Measurements from ENCODE around the gene ADORA1. TPM values are rescaled to one million over a fixed set of nuclear protein-coding genes. Genes with fewer than 3 reads are reported as not detected.

Gene ADORA1
- total RNA-seq, 2 experiments from 2014 or later, result not detected

DNA sequence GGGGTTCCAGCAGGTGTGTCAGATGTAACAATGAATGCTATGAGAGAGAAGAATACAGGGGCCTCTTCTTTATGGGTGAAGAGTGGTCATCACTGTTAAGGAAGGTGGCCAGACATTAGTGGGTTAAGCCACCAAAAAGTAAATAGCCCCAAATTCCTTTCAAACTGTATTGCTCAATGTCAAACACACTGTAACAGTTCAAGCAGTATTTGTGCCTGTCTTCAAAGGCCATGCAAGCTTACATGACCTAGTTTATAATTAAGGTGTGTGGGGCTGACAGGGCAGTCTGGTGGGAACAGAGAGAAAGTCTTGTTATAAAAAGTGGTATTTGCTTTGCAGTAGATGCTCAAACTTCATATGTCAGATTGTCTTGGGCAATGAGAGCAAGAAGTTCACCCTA, 83.5 kb downstream of the ADORA1 start:
- no peaks in the 10 kb centered on the region for H3K9me3 Mint-ChIP-seq
- ATAC-seq (no peak), DNase-seq (no peak)
- intact Hi-C loops (cut with micrococcal nuclease), result no loop called here
- H3K4me3 Mint-ChIP-seq, result no peak overlapping the region
- TF ChIP-seq, protein P1, sequence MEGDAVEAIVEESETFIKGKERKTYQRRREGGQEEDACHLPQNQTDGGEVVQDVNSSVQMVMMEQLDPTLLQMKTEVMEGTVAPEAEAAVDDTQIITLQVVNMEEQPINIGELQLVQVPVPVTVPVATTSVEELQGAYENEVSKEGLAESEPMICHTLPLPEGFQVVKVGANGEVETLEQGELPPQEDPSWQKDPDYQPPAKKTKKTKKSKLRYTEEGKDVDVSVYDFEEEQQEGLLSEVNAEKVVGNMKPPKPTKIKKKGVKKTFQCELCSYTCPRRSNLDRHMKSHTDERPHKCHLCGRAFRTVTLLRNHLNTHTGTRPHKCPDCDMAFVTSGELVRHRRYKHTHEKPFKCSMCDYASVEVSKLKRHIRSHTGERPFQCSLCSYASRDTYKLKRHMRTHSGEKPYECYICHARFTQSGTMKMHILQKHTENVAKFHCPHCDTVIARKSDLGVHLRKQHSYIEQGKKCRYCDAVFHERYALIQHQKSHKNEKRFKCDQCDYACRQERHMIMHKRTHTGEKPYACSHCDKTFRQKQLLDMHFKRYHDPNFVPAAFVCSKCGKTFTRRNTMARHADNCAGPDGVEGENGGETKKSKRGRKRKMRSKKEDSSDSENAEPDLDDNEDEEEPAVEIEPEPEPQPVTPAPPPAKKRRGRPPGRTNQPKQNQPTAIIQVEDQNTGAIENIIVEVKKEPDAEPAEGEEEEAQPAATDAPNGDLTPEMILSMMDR (IDR thresholded peaks at IDR 0.05), result no peak
- no peak overlapping the region for H3K27ac Mint-ChIP-seq
- H3K4me1 Mint-ChIP-seq (ENCODE audit: low read depth), result no peaks in the 10 kb centered on the region
- no peaks in the 10 kb centered on the region for H3K27me3 Mint-ChIP-seq
- POLR2A ChIA-PET, result interaction anchor here (0.6 kb wide), 1 partner anchor 400 kb away, joined by 3 read pairs; the partner anchor contains the start of gene PCAT6
- CTCF ChIA-PET, result interaction anchor here (1.0 kb wide), 1 partner anchor 171 kb away, joined by 3 read pairs; no protein-coding TSS in a partner anchor
- no peaks in the 10 kb centered on the region for H3K36me3 Mint-ChIP-seq (ENCODE audit: low read depth)

DNA sequence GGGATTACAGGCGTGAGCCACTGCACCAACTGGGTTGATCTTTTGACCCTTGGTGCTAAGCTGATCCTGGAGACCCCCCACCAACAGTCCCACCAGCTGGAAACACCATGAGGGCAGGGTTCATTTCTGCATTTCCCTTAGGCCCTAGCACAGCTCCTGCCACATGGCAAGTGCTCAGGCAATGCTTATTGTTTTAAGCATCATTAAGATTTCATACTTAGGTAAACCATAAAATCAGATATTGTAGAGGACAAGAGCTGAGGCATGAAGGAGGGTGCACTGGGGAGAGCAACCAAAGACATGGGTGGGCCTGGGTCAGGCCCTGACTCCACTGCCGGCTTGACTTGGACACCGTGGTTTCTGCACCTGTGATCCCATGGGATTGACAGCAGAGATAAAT, 84.3 kb downstream of the ADORA1 start:
- Mint-ChIP-seq H3K27ac (no peak overlapping the region), H3K27me3 (no peaks in the 10 kb centered on the region), H3K4me1 (ENCODE audit: low read depth) (no peaks in the 10 kb centered on the region), H3K36me3 (ENCODE audit: low read depth) (no peaks in the 10 kb centered on the region), H3K4me3 (no peak overlapping the region), H3K9me3 (no peaks in the 10 kb centered on the region)
- DNase-seq, result no peak
- ChIA-PET POLR2A (no interaction called here), CTCF (interaction anchor here (1.1 to 1.2 kb wide), 2 partner anchors 12 to 57 kb away, joined by 3 read pairs; no protein-coding TSS in a partner anchor)
- TF ChIP-seq, protein P1 (IDR thresholded peaks at IDR 0.05), result no peak
- intact Hi-C loops (cut with micrococcal nuclease), result no loop called here
- no peak for ATAC-seq

GRCh38 chr1:203213126-203213525, 85.6 kb downstream of the ADORA1 start:
- Mint-ChIP-seq H3K36me3 (ENCODE audit: low read depth) (no peaks in the 10 kb centered on the region), H3K4me1 (ENCODE audit: low read depth) (no peaks in the 10 kb centered on the region), H3K9me3 (no peaks in the 10 kb centered on the region), H3K27ac (no peak overlapping the region), H3K27me3 (no peaks in the 10 kb centered on the region), H3K4me3 (no peak overlapping the region)
- ChIA-PET CTCF (interaction anchor here (0.8 kb wide), 1 partner anchor 174 kb away, joined by 5 read pairs; no protein-coding TSS in a partner anchor), POLR2A (no interaction called here)
- DNase-seq (no peak), ATAC-seq (no peak)
- intact Hi-C loops (cut with micrococcal nuclease), result no loop called here
- TF ChIP-seq, protein P1 (IDR thresholded peaks at IDR 0.05), result no peak

- intact Hi-C loops (cut with micrococcal nuclease), result loop anchor here (5.0 kb wide), 1 partner anchor 98 kb away; no protein-coding TSS in a partner anchor
- POLR2A ChIA-PET, result interaction anchor here (1.5 kb wide), 1 partner anchor 17 kb away, joined by 5 read pairs; no protein-coding TSS in a partner anchor
- no peak for ATAC-seq
- Mint-ChIP-seq H3K4me1 (ENCODE audit: low read depth) (no peaks in the 10 kb centered on the region), H3K4me3 (no peak overlapping the region), H3K9me3 (no peaks in the 10 kb centered on the region), H3K27ac (no peak overlapping the region), H3K27me3 (no peaks in the 10 kb centered on the region), H3K36me3 (ENCODE audit: low read depth) (no peaks in the 10 kb centered on the region)
- CTCF ChIA-PET, result interaction anchor here (0.6 to 5.7 kb wide), 17 partner anchors 9 to 241 kb away, joined by 3 to 92 read pairs (median 14); partner anchors contain the start of gene MYOG
- no peak for DNase-seq
- TF ChIP-seq, protein P1 (IDR thresholded peaks at IDR 0.05), result no peak
Measured at GRCh38 chr1:203214871-203215270, 87.3 kb downstream of the ADORA1 start.

DNA sequence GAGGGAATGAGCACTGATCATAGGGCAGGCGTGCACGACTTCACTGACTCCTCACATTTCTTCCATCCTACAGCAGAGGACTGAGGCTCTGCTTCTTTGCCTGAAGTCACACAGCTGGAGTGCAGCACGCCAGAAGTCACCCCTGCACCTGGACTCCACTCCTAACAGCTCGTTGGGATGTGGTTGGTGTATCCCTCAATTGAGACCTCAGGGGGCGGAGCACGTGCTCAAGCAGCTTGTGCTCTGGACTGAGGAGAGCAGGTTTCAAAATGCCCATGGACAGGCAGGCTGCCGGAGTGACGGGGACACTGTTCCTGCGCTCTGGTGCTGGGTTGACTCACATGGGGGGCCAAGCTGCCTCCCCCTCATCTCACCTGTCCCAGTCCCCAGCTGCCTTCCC, 88.0 kb downstream of the ADORA1 start:
- no peak for DNase-seq
- no peak overlapping the region for H3K4me3 Mint-ChIP-seq
- H3K4me1 Mint-ChIP-seq (ENCODE audit: low read depth), result no peaks in the 10 kb centered on the region
- H3K36me3 Mint-ChIP-seq (ENCODE audit: low read depth), result no peaks in the 10 kb centered on the region
- ChIA-PET POLR2A (interaction anchor here (0.7 to 1.5 kb wide), 2 partner anchors 12 to 17 kb away, joined by 3 to 5 read pairs; no protein-coding TSS in a partner anchor), CTCF (interaction anchor here (0.6 to 5.7 kb wide), 38 partner anchors 9 to 1682 kb away, joined by 3 to 92 read pairs (median 4); partner anchors contain the start of genes ADORA1 and MYOG)
- intact Hi-C loops (cut with micrococcal nuclease), result loop anchor here (5.0 kb wide), 1 partner anchor 98 kb away; no protein-coding TSS in a partner anchor
- H3K27me3 Mint-ChIP-seq, result no peaks in the 10 kb centered on the region
- H3K27ac Mint-ChIP-seq, result no peak overlapping the region
- TF ChIP-seq, protein P1 (IDR thresholded peaks at IDR 0.05), result no peak
- no peaks in the 10 kb centered on the region for H3K9me3 Mint-ChIP-seq
- no peak for ATAC-seq

Measured in activated CD8-positive, alpha-beta T cell treated with anti-CD3 and anti-CD28 coated beads for 36 hours (primary cell).